ENCODE data around the gene CD28.

DNA sequence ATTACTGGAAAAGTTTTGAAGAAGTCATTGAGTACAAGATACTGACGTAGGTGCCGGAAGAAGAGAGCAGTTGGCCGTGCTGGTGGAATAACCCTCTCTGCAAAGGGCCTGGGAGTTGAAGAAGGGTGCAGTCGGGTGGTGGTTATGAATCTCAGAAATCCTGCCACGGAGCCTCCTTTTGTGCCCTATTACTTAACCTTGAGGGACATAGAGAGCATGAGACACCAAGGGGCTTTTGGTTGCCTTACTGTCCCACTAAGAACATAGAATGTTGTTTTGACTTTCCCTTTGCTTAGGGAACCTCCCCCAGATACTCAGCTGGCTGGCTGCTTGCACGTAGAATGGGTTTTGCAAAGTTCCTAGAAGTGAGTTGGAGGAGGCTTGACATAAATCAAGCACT lies 1.3 kb upstream of the CD28 start:
- TF ChIP-seq, protein P1, sequence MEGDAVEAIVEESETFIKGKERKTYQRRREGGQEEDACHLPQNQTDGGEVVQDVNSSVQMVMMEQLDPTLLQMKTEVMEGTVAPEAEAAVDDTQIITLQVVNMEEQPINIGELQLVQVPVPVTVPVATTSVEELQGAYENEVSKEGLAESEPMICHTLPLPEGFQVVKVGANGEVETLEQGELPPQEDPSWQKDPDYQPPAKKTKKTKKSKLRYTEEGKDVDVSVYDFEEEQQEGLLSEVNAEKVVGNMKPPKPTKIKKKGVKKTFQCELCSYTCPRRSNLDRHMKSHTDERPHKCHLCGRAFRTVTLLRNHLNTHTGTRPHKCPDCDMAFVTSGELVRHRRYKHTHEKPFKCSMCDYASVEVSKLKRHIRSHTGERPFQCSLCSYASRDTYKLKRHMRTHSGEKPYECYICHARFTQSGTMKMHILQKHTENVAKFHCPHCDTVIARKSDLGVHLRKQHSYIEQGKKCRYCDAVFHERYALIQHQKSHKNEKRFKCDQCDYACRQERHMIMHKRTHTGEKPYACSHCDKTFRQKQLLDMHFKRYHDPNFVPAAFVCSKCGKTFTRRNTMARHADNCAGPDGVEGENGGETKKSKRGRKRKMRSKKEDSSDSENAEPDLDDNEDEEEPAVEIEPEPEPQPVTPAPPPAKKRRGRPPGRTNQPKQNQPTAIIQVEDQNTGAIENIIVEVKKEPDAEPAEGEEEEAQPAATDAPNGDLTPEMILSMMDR (IDR thresholded peaks at IDR 0.05) = no peak
- TF ChIP-seq EP300 (IDR thresholded peaks at IDR 0.05) (no peak), POLR2AphosphoS5 (IDR thresholded peaks at IDR 0.05) (no peak)

Data from suprapubic skin (tissue), 4 donors.